AG09309 (cell line): ENCODE measurements around the gene CELF2.

Experiments
- DNase-seq: peaks from one replicate; pipeline ENCODE4 v3.0.0-alpha.2; 2010; ENCODE audit warnings: low read depth
- H3K4me3 ChIP-seq: 2 replicates; pipeline ENCODE4 v1.5.1; 2011; ENCODE audit warnings: mild to moderate bottlenecking, low read depth, low read length, moderate library complexity; ENCODE audit not compliant: control insufficient read depth
- TF ChIP-seq, protein P1 (sequence below): IDR thresholded peaks from 2 replicates; pipeline ENCODE4 v1.5.1; 2011; ENCODE audit warnings: mild to moderate bottlenecking, low read depth, low read length, inconsistent platforms; ENCODE audit not compliant: insufficient read depth, control insufficient read depth; ENCODE audit errors: missing control alignments

Gene CELF2

DNA sequence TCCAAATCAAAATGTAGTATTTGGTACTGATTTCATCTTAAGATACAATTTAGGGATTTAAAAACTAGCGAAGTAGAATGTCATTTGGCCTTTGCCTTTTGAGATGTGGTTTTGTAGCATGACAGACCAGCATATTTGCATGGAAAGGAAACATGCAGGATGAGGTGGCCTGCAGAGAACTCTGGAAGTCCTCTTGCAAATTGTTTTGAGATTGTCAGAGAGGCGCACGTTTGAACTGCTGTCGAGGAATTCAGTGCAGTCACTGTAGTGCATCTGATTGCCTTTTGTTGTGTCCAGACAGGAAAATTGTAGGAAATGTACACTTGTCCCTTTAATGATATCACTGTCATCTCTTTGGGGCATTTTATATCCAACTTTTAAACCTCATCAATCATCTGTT lies 136.7 kb downstream of the CELF2 start:
- no peak overlapping the region for H3K4me3 ChIP-seq
- TF ChIP-seq, protein P1, sequence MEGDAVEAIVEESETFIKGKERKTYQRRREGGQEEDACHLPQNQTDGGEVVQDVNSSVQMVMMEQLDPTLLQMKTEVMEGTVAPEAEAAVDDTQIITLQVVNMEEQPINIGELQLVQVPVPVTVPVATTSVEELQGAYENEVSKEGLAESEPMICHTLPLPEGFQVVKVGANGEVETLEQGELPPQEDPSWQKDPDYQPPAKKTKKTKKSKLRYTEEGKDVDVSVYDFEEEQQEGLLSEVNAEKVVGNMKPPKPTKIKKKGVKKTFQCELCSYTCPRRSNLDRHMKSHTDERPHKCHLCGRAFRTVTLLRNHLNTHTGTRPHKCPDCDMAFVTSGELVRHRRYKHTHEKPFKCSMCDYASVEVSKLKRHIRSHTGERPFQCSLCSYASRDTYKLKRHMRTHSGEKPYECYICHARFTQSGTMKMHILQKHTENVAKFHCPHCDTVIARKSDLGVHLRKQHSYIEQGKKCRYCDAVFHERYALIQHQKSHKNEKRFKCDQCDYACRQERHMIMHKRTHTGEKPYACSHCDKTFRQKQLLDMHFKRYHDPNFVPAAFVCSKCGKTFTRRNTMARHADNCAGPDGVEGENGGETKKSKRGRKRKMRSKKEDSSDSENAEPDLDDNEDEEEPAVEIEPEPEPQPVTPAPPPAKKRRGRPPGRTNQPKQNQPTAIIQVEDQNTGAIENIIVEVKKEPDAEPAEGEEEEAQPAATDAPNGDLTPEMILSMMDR: no peak
- no peak for DNase-seq

DNA sequence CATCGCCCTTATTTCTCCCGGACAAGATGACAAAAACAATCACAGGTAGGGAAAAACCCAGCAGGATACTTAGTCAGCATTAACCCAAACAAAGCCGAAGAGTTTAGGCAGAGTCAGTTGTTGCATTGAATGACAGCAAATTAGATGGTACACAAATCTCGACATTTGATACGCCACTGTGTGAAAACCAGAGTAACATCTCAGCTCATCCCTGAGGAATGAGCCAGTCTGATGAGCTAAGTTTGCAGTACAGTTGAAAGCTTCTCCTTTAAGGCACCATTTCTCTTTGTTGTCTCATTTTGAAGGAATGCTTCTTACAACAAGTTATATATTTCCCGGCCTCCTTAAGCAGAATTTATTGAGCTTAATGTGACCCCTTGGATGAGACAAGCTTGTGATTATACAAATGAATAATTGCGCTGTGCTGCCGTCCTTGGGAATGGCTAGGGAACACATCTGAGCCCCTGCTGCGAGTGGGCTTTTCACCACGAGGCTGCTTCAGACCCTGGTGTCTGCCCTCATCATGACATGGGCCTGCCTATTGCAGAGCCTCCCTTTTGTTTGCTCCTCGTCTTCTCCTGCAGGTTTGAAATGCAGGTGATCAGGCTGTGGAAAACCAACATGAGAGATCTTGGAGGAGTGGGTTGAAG lies 137.3 kb downstream of the CELF2 start:
- H3K4me3 ChIP-seq: no peak overlapping the region
- no peak for DNase-seq
- TF ChIP-seq, protein P1: no peak

DNA sequence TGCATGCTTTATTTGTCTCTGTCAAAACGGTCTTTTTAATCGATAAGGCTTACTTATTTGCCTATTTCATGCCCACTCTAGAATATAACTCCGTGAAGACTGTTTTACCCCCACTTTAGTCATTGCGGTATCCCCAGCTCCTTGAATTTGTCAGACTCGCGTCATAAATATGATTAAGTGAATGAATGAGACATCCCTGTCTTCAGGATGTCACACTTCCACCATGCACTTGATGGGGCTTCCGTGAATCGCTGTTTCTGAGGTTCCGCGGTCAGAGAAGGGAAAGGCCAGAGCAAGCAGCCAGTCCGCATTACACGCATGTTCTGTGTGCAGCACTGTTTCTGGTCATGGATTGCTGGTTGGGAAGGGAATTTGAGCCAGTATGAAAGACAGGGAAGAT lies 138.8 kb downstream of the CELF2 start:
- no peak for DNase-seq
- H3K4me3 ChIP-seq: no peak overlapping the region
- TF ChIP-seq, protein P1: no peak

DNA sequence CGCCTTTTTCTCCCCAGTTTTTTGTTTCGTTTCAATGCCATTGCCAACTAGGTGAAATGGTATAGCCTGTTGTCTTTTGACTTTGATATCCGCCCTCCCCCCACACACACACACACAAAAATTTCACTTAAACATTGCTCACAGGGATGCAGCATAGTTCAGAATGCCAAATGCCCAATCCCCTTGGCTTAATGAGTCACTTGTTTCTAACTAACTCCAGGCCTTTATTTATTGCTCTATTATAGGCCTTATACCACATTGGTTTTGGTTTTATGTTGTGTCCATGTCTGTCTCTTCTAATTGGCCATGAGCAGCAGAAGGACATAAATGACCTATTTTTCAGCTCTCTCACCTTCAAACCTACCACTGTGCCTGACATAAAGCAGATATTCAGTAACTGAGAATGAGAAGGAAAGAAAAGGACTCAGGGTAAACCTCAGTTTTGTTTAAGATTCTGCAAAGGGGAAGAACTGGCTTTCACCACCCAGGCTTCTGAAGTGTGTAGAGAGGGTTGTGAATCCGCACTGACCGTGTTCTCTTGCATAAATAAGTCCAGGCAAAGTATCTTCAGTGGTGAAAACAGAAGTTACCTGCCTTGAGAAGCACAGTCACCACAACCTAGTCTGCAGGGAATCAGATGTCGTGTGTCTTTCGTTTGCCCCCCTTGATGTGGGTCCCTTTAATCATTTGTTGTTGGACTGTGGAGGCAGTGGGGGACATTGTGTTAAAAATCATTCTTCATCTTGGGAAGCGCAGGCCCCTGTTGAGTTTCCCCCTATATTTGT lies 139.8 kb downstream of the CELF2 start:
- no peak for DNase-seq
- TF ChIP-seq, protein P1: no peak
- H3K4me3 ChIP-seq: no peak overlapping the region

DNA sequence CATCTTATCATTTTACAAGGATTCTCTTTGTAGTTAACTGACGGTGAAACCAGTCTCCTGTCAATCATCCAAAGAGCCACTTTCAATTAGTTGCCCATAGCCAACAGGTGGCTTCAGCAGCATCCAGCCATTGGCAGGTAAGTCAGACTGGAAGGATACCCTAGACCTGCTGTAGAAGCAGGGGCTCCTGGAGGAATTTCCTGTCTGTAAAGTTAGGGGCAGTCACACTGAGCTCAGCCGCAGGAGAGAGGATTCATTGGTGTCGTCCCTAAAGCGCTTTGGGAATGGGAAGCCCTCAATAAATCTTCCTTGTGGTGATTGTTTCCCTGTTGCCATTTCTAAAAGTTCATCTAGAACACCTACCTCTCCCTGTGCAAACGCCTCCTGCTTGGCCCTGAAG lies 140.4 kb downstream of the CELF2 start:
- no peak overlapping the region for H3K4me3 ChIP-seq
- DNase-seq: no peak
- TF ChIP-seq, protein P1: no peak

DNA sequence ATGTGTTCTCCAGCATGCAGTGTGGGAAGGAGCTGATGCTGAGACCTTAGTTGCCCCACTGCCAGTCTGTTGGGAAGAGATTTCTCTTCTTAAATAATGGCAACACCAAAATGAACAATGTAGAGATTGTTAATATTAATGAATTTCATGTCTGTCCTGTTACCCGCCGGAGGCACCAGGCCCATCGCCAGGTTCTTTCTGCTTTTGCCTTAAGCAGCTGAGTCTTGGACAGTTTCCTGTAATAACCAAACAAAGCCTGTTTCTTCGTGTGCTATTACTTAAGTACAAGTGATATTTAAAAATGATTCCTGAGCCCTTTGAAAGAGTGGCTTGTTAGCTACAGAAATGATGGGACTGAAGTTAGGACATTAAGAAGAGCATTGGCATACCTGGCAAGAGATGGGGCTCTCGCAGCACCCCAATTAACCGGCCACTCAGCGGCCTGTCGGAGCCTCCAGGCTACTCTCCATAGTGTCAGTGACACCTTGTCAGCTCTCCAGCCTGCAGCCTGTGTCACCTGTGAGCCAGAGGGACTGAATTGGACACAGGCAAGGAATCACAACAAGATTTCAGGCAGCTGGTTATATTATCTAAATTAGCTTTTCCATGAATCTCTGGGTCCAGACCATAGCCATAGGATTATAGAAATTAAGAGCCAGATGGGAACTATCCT lies 142.0 kb downstream of the CELF2 start:
- H3K4me3 ChIP-seq: no peak overlapping the region
- TF ChIP-seq, protein P1: no peak
- DNase-seq: no peak
